ENCODE measurements around the gene IL37. TPM values are rescaled to one million over a fixed set of nuclear protein-coding genes. Genes with fewer than 3 reads are reported as not detected.

The IL37 gene
- not detected for total RNA-seq
- polyA plus RNA-seq (2013, experiment 1 of 2), result not detected
- polyA plus RNA-seq (2013, experiment 2 of 2), result not detected
- long read RNA-seq, experiment 1, result 0 reads
- long read RNA-seq, experiment 2, result 0 reads
- long read RNA-seq, experiment 3, result 0 reads
- long read RNA-seq, experiment 4, result 0 reads

DNA sequence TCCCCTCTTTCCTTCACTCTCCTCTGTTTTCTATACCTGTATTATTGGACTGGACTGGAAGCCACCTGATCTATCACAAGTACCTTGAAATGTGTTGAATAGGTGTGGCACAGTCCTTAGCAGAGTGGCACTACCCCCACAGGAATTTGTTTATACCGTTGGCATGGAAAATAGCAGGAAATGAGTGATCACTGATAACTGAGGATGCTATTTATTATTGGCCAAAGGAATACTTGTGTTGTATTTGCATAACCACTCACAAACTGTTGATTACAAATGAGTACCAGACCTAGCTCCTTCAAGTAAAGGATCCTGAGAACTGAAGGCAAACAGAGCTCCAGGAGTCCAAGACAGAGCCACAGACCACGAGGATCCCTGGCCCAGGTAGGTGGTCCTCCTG, at the start of gene IL37:
IL37 (plus strand) TSS at position 301 of the 400 bp plus-strand sequence. CDS start 1,848 bp downstream, outside the sequence.
- no peak within 1 kb of the TSS for H3K4me3 Mint-ChIP-seq
- no peaks in the 10 kb centered on the region for H3K36me3 Mint-ChIP-seq (ENCODE audit: low read depth)
- no peaks in the 10 kb centered on the region for H3K36me3 ChIP-seq (ENCODE audit: control insufficient read depth, insufficient read depth, low read length)
- H3K4me1 Mint-ChIP-seq, result peaks cover 5% of the 10 kb centered on the region
- DNase-seq, result no peak
- no peak within 1 kb of the TSS for H3K4me3 ChIP-seq (ENCODE audit: low read length)
- TF ChIP-seq, protein P1, sequence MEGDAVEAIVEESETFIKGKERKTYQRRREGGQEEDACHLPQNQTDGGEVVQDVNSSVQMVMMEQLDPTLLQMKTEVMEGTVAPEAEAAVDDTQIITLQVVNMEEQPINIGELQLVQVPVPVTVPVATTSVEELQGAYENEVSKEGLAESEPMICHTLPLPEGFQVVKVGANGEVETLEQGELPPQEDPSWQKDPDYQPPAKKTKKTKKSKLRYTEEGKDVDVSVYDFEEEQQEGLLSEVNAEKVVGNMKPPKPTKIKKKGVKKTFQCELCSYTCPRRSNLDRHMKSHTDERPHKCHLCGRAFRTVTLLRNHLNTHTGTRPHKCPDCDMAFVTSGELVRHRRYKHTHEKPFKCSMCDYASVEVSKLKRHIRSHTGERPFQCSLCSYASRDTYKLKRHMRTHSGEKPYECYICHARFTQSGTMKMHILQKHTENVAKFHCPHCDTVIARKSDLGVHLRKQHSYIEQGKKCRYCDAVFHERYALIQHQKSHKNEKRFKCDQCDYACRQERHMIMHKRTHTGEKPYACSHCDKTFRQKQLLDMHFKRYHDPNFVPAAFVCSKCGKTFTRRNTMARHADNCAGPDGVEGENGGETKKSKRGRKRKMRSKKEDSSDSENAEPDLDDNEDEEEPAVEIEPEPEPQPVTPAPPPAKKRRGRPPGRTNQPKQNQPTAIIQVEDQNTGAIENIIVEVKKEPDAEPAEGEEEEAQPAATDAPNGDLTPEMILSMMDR (conservative IDR thresholded peaks at IDR 0.05), result no peak
- no peak within 1 kb of the TSS for H3K9ac ChIP-seq (ENCODE audit: extremely low read depth, low read length, poor library complexity, severe bottlenecking)
- no peaks in the 10 kb centered on the region for H3K27me3 ChIP-seq (ENCODE audit: control insufficient read depth, insufficient read depth, low read length, poor library complexity, severe bottlenecking)
- 34 to 83% methylated on average over 1 to 2 of the region's 2 CpGs for WGBS, 2 experiments (ENCODE audit: insufficient coverage in 1 of 2, insufficient read length in 1 of 2)
- no peaks in the 10 kb centered on the region for H3K4me1 ChIP-seq (ENCODE audit: control insufficient read depth, insufficient read depth, low read length)
- H3K27ac Mint-ChIP-seq, result no peak within 1 kb of the TSS
- H3K9me3 Mint-ChIP-seq, result peaks cover 8% of the 10 kb centered on the region
- H3K27me3 Mint-ChIP-seq (ENCODE audit: insufficient read depth), result peaks cover 4% of the 10 kb centered on the region
- H3K27ac ChIP-seq (ENCODE audit: low read depth, low read length), result no peak within 1 kb of the TSS
- H3K9me3 ChIP-seq (ENCODE audit: control insufficient read depth, low read length), result peaks cover 4% of the 10 kb centered on the region

- Mint-ChIP-seq H3K27ac (no peak overlapping the region), H3K27me3 (ENCODE audit: insufficient read depth) (no peaks in the 10 kb centered on the region), H3K4me1 (peaks cover 9% of the 10 kb centered on the region), H3K36me3 (ENCODE audit: low read depth) (peaks cover 8% of the 10 kb centered on the region), H3K9me3 (peaks cover 87% of the 10 kb centered on the region), H3K4me3 (no peak overlapping the region)
- Histone ChIP-seq H3K9me3 (ENCODE audit: control insufficient read depth, low read length) (peaks cover 78% of the 10 kb centered on the region), H3K9ac (ENCODE audit: extremely low read depth, low read length, poor library complexity, severe bottlenecking) (no peak overlapping the region), H3K36me3 (ENCODE audit: control insufficient read depth, insufficient read depth, low read length) (no peaks in the 10 kb centered on the region), H3K4me3 (ENCODE audit: low read length) (no peak overlapping the region), H3K27ac (ENCODE audit: low read depth, low read length) (no peak overlapping the region), H3K27me3 (ENCODE audit: control insufficient read depth, insufficient read depth, low read length, poor library complexity, severe bottlenecking) (no peaks in the 10 kb centered on the region), H3K4me1 (ENCODE audit: control insufficient read depth, insufficient read depth, low read length) (no peaks in the 10 kb centered on the region)
- DNase-seq, result no peak
- WGBS, 2 experiments (ENCODE audit: insufficient coverage in 1 of 2, insufficient read length in 1 of 2), result 80 to 87% methylated on average over 1 of the region's 1 CpG
- TF ChIP-seq, protein P1 (conservative IDR thresholded peaks at IDR 0.05), result no peak
These were observed 46.9 kb upstream of the IL37 start for GRCh38 chr2:112864072-112864471.

- no peaks in the 10 kb centered on the region for H3K36me3 ChIP-seq (ENCODE audit: control insufficient read depth, insufficient read depth, low read length)
- WGBS, 2 experiments (ENCODE audit: insufficient coverage in 1 of 2, insufficient read length in 1 of 2), result 91 to 94% methylated on average over 7 to 8 of the region's 8 CpGs
- H3K27me3 ChIP-seq (ENCODE audit: control insufficient read depth, insufficient read depth, low read length, poor library complexity, severe bottlenecking), result no peaks in the 10 kb centered on the region
- peaks cover 59% of the 10 kb centered on the region for H3K9me3 ChIP-seq (ENCODE audit: control insufficient read depth, low read length)
- Mint-ChIP-seq H3K4me3 (no peak overlapping the region), H3K4me1 (peaks cover 18% of the 10 kb centered on the region), H3K9me3 (peaks cover 67% of the 10 kb centered on the region), H3K27me3 (ENCODE audit: insufficient read depth) (no peaks in the 10 kb centered on the region), H3K27ac (no peak overlapping the region), H3K36me3 (ENCODE audit: low read depth) (peaks cover 7% of the 10 kb centered on the region)
- H3K4me3 ChIP-seq (ENCODE audit: low read length), result no peak overlapping the region
- no peaks in the 10 kb centered on the region for H3K4me1 ChIP-seq (ENCODE audit: control insufficient read depth, insufficient read depth, low read length)
- H3K9ac ChIP-seq (ENCODE audit: extremely low read depth, low read length, poor library complexity, severe bottlenecking), result no peak overlapping the region
- H3K27ac ChIP-seq (ENCODE audit: low read depth, low read length), result no peak overlapping the region
- TF ChIP-seq, protein P1 (conservative IDR thresholded peaks at IDR 0.05), result no peak
- DNase-seq, result no peak
These were observed 44.7 kb upstream of the IL37 start for GRCh38 chr2:112866128-112866835.
